DMS79 treated with DMSO at 0.1 percent for 48 hours (cell line): ENCODE measurements around the gene CHKB.
"Not testable (repeated sequence)": the region's sequence is repeated elsewhere in the genome, so short reads cannot be mapped to it uniquely, and the experiment has no call there.

ENCODE experiments used
- DNase-seq: peaks from one replicate; lab custom pipeline; 2025; lab: John Stamatoyannopoulos, UW

Gene CHKB

DNA sequence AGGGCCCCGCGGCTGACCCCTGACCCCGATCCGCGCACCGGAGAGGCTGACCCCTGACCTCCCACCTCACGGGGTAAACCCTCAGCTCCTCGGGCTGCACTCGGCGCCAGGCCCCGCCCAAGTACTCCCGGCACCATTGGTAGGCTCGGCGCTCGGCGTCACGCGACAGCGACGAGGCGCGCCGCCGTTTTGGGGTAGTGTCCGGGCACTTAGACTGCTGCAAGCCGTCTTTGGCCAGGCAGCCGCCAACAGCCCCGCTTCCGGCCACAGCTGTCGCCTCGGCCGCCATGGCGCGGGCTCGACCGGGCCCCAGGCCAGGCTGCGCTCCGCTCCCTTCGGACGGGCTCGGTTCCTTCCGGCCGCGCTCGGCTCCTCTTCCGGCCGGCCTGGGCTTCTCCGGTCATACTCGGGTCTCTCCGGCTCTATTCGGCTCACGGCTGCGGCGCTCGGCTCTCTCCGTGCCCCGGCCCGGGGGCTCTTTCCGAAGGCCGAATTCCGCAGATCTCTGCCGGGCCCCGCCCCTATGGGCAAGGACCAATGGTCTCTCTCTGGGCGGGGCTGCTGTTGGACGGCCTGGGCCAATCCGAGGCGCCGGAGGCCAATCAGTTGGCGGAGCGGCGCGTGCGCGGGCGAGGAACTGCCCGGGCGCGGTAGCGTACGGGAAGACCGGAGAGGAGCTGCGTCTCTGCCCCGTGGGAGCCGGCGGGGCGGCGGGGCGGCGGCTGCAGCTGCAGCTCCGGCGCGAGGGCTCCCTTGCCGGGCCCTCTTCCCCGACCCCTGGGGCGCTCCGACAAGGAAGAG lies at the start of gene CHKB:
Gene CHKB (minus strand): TSS at position 357 of the 801 bp plus-strand sequence. CDS start 68 bp downstream, at position 289.
- peak; percentile 88 for DNase-seq

- DNase-seq, result no peak
Observed at GRCh38 chr22:50630376-50630775, 47.7 kb upstream of the CHKB start.

DNA sequence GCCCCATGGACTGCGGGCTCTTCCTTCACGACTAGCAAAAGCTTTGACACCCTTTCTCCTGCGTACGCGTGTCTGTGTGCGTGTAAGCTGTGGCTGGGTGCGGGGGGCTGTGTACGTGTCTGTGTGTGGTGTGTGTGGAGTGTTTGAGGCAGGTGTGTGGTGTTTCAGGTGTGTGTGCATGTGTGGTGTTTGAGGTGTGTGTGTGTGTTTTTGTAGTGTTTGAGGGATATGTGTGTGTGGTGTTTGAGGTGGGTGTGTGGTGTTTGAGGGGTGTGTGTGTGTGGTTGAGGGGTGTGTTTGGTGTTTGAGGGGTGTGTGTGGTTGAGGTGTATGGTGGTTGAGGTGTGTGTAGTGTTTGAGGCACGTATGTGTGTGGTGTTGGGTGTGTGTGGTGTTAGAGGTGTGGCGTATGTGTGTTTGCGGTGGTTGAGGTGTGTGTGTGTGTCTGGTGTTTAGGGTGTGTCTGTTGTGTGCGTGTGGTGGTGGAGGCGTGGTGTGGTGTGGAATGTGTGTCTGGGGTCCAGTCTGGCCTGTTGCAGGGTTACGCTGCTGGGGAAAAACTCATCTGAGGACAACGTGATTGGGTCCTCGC lies 46.0 kb upstream of the CHKB start:
- no peak for DNase-seq

DNA sequence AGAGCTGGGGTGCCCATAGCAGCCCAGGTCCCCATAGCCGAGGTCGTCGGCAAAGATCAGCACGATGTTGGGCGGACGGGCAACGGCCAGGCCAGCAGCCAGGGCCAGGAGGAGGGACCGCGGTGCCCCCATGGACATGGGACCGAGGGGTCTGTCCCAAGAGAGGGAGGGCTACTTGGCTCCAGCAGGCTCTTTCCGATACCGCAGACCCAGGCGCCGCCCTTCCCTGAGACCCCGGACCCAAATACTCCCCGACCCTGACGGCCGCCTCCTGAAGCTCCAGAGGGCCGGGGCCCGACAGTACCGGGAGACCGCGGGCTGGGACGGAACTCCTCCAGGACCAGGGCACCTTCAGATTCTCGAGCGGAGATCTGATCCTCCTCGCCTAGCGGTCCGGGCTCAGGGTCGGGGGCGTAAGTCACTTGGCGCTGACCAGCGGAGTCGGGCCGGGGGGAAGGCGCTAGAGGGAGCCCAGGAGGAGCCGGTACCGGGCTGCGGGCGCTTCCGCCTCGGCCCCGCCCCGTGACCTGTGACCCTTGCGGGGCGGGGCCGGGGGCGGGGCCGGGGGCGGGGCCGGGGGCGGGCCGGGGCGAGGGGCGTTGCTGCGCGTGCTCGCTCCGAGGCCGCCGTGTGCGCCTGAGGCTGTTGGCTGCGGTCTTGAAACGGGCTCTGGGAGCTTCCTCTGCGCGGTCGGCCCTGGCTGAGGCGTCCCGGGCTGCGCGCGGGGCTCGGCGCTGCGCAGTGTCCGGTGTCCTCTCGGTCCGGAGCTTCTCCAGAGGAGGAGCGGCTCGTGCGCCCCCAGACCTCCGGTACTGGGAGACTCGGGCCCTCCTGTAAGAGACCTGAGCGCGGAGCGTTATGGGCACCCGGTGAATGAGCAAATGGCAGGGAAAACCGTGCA lies 45.2 kb upstream of the CHKB start, which contains the start of gene ARSA:
Gene ARSA (minus strand): TSS at position 511 of the 901 bp plus-strand sequence. CDS start 373 bp downstream, at position 138.
- peak; percentile 19 for DNase-seq

DNA sequence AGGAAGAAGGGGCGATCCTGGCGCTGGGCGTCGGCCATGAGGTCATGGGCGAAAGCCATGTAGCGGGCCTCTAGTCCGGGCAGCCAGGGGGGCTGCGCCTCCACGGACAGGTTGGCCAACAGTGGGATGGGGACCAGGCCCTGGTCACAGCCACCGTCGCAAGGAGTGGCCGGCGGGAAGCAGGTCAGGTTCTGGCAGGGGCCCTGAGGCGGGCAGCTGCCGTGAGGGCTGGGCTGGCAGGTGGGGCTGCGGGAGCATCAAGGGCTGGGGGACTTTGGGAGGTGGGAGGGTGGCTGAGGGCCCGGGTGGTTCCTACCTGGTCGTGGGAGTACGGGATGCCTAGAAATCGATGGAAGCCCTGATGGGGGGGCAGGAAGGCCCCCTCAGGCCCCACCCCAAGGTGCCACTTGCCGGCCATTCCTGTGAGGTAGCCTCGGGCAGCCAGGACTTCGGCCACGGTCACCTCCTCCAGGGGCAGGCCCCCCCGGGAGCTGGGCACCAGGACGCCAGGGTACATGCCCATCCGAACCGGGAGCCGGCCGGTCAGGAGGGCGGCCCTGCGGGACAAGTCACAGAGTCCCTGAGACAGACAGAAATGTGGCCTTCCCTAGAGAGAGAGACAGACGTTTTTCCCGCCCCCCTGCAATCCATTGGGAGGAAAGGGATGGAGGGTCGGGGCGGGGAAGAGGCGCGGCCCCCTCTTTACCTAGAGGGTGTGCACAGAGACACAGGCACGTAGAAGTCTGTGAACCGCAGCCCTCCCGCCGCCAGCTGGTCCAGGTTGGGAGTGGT lies 44.4 kb upstream of the CHKB start:
- no peak for DNase-seq

DNA sequence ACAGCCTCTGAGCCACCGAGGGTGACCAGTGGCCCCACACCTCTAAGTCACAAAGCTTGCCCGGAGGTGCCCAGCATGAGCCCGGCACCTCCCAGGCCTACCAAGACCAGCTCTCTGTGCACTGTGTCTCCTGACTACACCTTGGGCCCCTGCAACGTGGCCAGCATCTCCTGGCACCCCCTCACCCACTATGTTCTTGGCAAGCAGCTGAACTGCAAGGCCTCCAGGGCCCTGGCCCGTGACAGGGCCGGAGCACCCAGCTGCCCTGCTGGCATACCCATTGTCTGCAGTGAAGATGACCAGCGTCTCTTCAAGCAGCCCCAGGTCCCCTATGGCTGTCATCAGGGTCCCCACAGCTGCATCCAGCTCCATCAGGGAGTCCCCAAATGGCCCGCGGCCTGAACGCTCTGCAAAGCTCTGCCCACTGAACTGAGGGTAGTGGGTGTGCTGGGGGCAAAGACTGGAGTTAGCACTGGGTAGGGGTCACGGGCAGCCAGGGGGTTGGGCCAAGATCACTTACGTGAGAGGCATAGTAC lies 43.7 kb upstream of the CHKB start:
- no peak for DNase-seq

GRCh38 chr22:50625568-50626313 lies 43.1 kb upstream of the CHKB start:
- DNase-seq, result no peak

DNA sequence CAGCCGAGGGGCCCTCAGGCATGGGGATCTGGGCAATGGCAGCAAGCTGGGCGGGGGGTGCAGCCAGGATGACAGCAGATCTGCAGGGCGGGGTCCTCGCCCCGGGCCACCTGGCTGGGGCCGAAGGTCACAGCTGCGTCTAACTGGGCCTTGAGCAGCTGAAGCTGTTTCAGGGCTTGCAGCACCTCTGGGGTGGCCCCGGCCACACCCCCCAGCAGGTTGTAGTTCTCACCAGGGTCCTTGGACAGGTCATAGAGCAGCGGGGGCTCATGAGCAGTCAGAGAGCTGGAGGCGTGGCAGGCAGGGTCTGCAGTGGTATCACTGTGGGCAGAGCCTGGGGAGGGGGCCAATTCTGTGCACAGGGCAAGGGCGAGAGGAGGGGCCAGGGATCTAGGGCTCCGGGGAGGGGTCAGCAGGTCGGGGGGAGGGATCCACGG lies 42.5 kb upstream of the CHKB start:
- no peak for DNase-seq

- no peak for DNase-seq
Observed at GRCh38 chr22:50624347-50625130, 41.9 kb upstream of the CHKB start.

DNA sequence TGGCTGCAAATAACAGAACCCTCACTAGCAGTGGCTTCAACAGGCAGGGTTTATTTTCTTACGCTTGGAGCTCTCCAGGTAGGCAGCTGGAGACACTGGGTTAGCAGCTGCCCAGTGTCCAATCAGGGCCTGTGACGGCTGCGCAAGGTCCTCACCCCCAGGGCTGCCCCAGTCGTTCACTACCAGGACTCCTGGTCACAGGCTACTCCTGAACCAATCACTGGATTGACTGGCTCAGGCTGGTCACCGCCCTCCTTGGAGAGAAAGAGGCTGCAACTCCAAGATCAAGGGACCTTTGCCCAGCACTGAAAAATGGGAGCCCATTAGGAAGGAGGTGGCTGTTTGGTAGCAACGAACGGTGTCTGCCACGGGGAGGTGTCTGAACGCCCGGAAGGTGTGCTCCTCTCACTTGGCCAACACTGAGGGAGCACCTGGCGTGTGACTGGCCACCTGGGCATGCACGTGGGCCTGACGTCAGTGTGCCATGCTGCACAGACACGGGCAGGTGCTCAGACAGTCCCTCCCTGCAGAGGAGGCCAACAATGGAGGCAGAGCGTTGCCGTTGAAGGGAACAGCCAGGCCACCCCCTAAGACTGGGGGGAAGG lies 40.2 kb upstream of the CHKB start:
- peak; percentile 57 for DNase-seq

GRCh38 chr22:50621948-50622722 lies 39.5 kb upstream of the CHKB start:
- DNase-seq, result peak; percentile 19

DNA sequence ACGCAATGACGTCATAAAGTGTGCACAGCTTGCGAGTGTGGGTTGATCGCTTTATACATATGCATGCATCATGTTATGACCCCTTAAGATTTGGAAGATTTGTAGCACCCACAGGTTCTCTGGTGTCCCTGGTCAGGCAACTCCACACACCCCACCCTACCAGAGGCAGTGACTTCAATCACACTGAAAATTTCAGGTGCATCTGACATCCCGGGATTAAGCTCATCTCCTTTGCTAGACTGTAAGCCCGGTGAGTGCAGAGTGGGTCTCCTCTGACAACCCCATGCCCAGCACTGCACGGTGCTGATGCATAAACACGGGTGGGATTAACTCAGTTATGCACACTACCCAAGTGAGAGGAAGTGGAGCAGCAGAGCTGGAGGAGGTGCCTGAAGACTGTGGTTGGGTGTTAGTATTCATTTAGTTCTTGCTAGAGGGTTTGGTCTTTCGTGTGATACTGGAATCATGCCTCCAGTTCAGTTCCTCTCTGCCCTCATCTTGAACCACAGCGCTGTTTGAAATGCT lies 38.8 kb upstream of the CHKB start:
- peak; percentile 18 for DNase-seq

DNA sequence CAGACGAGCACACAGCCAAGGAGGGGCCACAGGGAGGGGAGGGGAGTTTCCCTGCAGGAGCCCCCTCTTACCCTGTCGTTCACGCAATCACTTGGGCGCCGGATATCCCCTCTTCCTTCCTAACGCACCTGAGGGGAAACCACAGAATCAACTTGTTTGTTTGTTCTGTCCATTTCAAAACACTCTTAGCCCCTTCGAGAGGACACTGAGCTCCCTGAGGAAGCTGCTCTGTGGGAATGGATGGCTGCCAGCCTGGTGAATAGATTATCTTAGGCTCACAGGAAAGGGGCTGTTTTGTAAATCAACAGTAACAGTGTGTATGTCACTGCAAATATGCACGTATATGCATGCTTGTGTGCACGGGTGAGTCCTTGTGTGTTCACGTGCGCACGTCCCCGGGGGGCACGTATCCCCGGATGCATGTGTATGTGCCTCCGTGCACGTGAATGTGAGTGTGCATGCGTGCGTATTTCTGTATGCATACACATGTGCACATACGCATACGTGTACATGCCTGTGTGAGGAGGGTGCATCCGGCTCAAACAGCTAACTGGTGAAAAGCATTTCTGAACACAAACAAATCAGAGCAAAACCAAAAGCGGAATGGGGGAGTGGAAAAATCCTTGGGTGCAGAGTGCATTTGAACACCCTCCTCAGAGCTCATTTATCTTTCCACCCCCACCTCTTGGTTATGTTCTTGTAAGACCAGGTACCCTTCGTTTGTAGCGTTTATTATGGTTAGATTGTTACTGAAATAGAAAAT lies 38.1 kb upstream of the CHKB start:
- DNase-seq, result peak; percentile 36

- not testable (repeated sequence) for DNase-seq
Observed at GRCh38 chr22:50614296-50614695, 31.6 kb upstream of the CHKB start.

- DNase-seq, result no peak
Observed at GRCh38 chr22:50613291-50613981, 30.8 kb upstream of the CHKB start.

- DNase-seq, result no peak
Observed at GRCh38 chr22:50612528-50613221, 30.0 kb upstream of the CHKB start.
